HG03565 (cell line): ENCODE results near the gene CARNS1.

Experiments used
- ATAC-seq: cut with Tn5 transposase; IDR thresholded peaks from one replicate; pipeline ENCODE4 v1.9.1; 2021; ENCODE audit warnings: mild to moderate bottlenecking, moderate library complexity; ENCODE audit not compliant: unreplicated experiment

The CARNS1 gene

GRCh38 chr11:67440229-67441097 is 25.0 kb downstream of the CARNS1 start:
- ATAC-seq: no peak

- ATAC-seq: no peak
Observed at GRCh38 chr11:67441098-67441563, 25.7 kb downstream of the CARNS1 start.

DNA sequence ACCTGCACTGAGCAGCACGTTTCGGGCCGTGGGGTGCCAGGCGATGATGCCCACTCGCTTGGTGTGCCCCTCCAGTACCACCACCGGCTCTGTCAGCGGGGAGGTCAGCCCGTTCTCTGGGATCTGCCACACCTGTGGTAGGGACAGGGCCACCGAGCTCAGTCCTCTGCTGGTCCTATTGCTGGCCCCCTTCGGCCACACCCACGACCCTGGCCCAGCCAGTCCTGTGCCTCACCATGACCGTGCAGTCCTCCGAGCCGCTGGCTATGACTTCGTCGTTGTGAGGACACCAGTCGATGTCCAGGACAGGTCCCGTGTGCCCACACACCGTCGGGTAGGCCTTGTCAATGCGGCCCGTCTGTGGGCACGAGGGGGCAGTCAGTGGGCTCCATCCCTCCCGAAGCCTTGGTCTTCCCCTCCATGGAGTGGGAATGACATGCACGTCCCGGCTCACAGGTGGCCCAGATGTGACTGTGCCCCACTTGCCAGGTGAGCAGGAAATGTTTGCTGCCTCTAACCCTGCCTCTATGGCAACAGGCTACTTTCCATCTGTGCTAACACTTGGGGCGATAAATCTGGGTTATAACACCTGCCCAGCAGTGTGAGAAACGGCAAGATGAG is 26.4 kb downstream of the CARNS1 start:
- ATAC-seq: no peak

DNA sequence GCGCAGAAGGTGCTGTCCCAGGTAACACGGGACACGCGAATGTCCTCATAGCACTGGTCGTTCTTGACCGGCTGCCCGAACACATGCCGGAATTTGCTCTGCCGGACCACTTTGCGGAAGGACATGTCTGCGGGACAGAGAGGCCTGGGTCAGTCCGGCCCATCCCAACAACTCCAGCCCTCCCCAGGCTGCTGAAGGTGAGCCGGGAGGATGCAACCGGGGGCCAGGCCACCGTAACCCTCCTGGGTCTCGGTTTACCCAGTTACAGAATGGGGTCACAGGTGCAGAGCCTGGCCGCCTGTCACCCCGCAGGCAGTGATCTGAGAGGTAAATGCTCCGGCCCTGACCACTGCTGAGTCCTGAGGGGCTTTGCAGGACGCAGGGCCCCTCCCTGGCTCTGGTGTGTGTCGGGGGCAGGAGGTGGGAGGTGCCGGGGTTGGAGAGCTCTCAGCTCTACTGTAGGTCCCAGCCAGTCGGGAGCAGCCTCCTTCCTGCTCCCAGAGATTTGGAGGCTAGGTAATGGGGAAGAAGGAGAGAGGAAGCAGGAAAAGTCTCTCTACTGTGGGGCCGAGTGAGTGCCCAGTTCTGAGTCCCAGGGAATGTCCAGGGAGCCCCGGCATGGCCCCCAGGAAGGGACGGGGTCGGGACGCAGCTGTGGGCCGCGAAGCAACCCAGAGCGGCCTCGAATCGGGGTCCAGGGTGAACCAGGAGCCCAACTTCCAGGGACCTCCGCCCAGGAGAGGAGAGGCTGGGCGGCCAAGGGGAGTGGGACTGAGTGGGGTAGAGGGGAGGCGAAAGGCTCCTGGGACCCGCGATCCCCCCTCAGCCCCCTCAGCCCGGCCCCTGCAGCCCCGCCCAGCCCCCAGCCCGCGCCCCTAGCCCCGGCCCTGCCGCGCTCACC is 27.3 kb downstream of the CARNS1 start:
- no peak for ATAC-seq

- ATAC-seq: no peak
Observed at GRCh38 chr11:67445515-67445914, 30.0 kb downstream of the CARNS1 start.

- no peak for ATAC-seq
Observed at GRCh38 chr11:67448220-67448609, 32.7 kb downstream of the CARNS1 start.

GRCh38 chr11:67449116-67449844 is 33.8 kb downstream of the CARNS1 start:
- no peak for ATAC-seq

DNA sequence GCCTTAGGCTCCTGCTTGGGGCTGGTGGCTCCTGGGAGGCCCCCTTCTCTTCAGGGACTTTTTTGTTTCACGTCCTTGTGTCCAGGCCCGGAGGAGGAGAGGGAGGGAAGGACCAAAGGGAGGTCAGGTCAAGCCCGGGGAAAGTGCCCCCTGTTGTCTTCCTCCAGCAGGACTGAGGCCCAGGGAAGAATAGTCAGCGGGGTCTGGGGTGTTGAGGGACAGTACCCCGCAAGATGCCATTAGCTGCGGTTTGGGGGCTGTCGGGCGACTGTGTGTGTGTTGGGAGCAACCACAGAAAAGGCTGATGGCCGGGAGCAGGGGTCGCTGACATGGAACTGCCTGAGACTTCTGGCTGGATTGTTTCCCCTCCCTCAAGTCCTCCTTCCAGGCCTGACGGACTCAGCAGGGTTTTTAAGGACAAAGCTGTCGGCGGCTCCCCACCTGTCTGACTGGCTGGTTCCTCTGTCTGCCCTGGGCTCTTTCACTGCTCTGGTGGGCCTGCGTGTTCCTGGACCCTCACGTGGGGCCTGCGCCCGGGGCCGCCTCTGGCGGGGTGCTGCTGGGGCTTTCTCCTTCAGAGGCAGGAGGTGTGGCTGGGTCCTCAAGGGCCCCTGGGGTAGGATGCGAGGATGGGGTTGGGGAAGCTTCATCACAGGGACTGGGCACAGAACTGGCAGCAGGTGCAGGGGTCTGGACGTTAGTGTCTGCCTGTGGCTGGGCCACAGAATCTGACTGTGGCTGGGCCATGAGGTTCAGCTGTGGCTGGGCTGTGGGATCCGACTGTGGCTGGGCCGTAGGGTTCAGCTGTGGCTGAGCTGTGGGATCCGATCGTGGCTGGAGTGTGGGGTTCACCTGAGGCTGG is 35.5 kb downstream of the CARNS1 start:
- ATAC-seq: no peak

DNA sequence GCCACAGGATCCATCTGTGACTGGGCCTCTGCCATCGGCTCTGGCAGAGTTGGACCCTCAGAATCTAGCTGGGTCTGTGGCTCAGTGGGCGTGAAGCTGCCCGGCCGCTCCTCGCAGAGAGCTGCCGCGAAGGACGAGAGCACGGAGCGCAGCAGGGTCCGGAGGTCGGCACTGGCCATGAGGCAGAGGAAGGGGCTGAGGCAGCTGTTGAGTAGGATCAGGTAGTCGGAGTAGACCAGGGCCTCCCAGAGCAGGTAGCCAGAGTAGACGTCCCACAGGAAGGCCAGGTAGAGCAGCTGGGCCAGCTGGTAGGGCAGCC is 36.1 kb downstream of the CARNS1 start:
- ATAC-seq: no peak

DNA sequence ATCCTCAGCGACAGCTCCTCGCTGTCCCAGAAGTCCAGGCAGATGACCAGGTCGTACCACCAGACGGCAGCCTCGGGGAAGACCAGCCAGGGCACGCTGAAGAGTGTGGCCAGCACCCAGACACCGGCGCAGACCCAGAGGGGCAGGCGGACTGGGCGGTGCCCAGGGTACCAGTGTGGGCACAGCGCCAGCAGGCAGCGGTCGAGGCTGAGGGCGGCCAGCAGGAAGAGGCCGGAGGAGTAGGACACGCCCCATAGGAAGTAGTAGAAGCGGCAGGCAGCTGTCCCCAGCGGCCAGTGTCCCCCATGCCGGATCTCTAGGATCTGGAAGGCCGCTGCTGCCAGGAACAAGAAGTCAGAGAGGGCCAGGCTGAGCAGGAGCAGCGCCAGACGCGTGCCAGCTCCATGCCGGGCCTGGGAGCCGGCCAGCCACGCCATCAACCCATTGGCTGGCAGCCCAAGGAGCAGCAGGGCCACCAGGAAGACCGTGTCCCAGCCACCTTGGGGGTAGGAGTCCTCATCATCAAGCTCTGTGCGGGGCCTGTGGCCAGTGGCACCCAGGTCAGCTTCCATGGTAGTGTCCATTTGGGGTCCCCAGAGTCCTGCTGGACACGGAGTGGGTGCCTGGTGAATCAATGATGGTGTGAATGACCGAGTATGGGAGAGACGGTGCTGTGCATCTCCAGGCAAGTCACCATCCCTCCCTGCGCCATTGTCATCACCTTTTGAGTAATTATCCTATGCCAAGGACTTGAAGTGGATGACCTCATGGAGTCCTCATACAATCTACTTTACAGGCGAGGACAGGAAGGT is 36.9 kb downstream of the CARNS1 start, which contains the start of gene GPR152:
TSS of gene GPR152 (minus strand) at position 589 of the 812 bp plus-strand sequence. CDS start at position 584, 5 bp downstream.
- ATAC-seq: no peak

- no peak for ATAC-seq
Observed at GRCh38 chr11:67453816-67454732, 38.6 kb downstream of the CARNS1 start.

- ATAC-seq: no peak
Observed at GRCh38 chr11:67455054-67455453, 39.6 kb downstream of the CARNS1 start, which contains the start of gene CABP4. Gene CABP4 (plus strand): TSS chr11:67455354. CDS start chr11:67455424, 70 bp downstream.

DNA sequence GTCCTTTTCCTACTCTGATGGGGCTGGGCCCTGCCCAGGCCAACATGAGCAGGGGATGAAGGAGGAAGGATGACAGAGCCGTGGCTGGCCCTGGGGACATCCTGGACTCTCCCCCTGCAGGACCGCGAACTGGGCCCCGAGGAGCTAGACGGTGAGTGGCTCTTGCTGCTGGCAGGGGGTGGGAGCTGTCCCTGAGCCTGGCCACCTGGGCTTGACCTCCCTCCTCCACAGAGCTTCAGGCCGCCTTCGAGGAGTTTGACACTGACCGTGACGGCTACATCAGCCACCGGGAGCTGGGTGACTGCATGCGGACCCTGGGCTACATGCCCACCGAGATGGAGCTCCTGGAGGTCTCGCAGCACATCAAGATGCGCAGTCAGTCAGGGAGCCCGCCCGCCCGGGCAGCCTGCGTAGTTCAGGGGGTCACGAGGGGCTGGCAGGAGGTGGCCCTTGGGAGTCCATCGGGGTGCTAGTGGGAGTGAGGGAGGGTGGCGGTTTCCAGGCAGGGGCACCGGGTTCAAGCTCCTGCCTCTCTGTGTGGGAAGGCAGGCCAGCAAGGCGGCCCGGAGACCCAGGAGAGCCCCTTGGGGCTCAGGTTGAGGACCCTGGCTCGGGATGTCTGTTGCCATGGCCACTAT is 40.7 kb downstream of the CARNS1 start:
- ATAC-seq: no peak

DNA sequence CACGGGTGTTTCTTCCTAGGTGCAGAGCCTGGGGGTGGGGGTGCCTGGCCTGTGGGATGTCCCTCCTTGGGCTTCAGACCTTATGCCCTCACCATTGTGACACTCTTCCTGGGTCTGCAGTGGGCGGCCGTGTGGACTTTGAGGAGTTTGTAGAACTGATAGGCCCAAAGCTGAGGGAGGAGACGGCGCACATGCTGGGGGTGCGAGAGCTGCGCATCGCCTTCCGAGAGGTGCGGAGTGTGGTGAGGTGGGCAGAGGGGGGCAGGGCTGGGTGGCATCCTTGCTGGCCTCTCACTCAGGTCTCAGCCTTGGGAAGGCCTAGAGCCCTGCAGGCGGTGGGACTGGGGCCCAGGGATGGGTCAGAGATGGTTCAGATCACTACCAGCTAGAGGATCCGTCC is 42.0 kb downstream of the CARNS1 start:
- ATAC-seq: no peak

DNA sequence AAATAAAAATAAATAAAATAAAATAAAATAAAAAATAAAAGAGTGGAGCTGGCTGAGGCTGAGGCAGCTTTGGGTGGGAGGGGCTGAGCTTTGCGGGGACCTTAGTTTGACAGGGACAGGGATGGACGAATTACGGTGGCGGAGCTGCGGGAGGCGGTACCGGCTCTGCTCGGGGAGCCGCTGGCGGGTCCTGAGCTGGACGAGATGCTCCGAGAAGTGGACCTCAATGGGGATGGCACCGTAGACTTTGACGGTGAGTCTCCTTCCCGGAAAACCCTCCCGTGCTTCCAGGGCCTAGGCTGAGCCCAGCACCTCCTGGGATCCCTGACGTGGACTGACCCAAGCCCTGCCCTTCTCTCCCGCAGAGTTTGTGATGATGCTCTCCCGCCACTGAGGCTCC is 42.8 kb downstream of the CARNS1 start:
- no peak for ATAC-seq

DNA sequence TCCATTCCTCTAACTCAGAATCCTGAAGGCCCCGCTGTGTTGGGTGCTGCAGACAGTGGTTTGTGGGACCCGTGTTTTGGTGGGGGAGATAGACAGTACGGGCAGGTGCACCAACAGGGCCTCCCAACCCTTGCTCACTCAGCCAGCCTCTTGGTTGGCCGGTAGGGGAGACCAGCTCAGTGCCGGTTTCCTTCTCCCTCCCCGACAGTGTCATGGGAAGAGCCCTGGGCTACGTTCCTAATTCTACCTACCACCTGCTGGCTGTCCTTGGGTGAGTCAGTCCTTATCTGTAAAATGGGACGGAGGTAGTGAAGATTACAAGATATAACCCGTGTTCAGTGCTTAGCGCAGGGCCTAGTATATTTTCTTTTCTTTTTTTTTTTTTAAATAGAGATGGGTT is 47.7 kb downstream of the CARNS1 start:
- no peak for ATAC-seq

DNA sequence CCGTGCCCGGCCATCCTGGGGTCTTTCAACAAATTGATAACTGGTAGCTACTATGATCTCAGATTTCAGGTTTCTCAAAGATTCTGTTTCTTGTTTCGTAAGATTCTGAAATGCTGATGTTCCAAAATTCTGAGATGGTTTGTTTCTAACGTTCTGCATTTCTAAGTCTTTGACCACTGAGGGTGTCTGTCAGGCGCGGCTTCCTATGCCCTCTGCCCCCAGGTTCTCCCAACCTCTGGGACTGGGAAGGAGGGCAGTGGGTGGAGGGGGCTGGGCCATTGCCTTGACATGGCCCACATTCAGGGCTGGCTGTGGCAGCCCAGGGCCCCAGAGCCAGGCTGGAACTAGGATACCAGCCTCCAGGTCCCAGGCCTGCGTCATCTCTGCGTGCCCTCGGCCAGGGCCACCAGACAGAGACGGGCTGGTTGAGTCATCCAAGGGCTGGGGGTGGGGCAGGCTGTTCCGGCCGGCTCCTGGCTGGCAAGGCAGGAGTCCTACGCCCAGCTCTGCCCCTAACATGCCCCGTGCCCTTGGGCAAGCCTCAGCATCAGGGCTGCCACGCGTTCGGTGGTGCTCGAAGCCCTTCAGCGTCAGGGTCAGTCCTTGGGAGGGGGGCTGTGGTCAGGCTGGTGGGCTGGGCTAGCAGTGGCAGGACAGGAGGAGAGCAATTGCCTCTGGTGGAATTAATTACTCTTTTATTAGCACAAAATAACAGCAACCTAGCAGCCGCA is 48.4 kb downstream of the CARNS1 start:
- ATAC-seq: no peak
